Neural progenitor cell (in vitro differentiated cells): ENCODE measurements around the gene LRRN1.

Experiments used
- EZH2 ChIP-seq: fragments of 200-600 bp; sonication (generic); IDR thresholded peaks from 2 replicates; pipeline ENCODE4 v1.6.1; 2017; ENCODE audit warnings: antibody characterized with exemption, mild to moderate bottlenecking, moderate library complexity
- EZH2phosphoT487 ChIP-seq: fragments of 200-600 bp; sonication (generic); IDR thresholded peaks from 2 replicates; pipeline ENCODE4 v1.6.1; 2017; ENCODE audit warnings: antibody characterized with exemption
- TF ChIP-seq, protein P1 (sequence below): fragments of 200-600 bp; sonication (generic); IDR thresholded peaks from 2 replicates; pipeline ENCODE4 v1.5.1; 2017; ENCODE audit warnings: antibody characterized with exemption, mild to moderate bottlenecking

DNA sequence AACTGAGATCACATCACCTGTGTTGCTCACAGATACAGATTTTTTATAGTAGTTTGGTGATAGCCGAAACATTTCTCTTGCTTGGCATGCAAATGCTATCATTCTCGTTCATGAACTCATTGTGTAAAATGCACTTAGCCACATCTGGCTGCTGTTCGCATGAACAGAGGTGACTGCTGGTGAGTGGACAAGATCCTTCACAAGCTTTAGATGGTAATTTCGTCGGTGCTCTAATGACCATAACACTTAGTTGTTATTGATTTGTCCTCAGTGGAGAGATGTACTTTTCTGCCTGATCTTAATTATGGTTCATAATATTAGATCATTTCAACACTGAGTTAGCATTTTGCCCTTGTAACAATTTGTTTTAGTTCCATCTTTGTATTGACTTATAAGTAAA, 13.8 kb downstream of the LRRN1 start:
- TF ChIP-seq, protein P1, sequence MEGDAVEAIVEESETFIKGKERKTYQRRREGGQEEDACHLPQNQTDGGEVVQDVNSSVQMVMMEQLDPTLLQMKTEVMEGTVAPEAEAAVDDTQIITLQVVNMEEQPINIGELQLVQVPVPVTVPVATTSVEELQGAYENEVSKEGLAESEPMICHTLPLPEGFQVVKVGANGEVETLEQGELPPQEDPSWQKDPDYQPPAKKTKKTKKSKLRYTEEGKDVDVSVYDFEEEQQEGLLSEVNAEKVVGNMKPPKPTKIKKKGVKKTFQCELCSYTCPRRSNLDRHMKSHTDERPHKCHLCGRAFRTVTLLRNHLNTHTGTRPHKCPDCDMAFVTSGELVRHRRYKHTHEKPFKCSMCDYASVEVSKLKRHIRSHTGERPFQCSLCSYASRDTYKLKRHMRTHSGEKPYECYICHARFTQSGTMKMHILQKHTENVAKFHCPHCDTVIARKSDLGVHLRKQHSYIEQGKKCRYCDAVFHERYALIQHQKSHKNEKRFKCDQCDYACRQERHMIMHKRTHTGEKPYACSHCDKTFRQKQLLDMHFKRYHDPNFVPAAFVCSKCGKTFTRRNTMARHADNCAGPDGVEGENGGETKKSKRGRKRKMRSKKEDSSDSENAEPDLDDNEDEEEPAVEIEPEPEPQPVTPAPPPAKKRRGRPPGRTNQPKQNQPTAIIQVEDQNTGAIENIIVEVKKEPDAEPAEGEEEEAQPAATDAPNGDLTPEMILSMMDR, result no peak
- TF ChIP-seq EZH2 (no peak), EZH2phosphoT487 (no peak)
